NCI-H526 (cell line): Measurements from ENCODE around the gene CACNA2D3.

ENCODE experiments used
- DNase-seq, 2 experiments: peaks; one replicate each; lab custom pipeline; 2025; lab: John Stamatoyannopoulos, UW

CACNA2D3 gene

GRCh38 chr3:54877730-54878129 lies 755.4 kb downstream of the CACNA2D3 start:
- no peak for DNase-seq

GRCh38 chr3:54878145-54878544 lies 755.8 kb downstream of the CACNA2D3 start:
- no peak for DNase-seq

DNA sequence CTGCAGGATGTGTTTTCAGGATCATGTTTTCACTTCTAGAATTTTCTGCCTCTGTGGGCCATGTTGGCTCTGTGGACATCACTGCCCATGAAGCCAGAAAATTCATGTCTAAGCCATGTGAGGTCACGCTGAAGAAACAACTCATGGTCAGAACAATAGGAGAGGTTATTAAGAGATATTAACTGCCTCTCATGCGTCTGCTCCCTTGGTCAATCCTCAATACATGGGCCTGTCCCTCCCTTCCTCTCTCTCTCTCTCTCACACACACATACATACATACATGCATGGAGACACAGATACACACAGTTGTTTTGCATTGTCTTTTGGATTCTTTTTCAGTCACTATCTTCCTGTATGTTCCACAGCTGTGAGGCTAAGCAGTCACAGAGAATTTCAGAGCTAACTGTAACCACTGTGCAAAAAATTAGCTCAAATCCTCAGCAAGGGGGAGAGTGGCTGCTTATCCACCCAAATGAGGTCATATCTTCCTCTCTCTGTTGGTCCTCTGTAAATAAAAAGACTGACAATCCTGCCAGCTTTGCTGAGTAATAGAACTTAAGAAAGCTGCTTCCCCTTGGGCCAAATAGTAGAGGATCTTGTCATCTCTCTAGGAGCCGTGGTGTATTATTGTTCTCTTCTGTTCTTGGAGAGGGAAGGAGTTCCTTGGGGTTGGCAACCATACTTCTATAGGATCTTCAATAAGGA lies 759.9 kb downstream of the CACNA2D3 start:
- DNase-seq: no peak

GRCh38 chr3:54888162-54888561 lies 765.8 kb downstream of the CACNA2D3 start:
- no peak for DNase-seq

DNA sequence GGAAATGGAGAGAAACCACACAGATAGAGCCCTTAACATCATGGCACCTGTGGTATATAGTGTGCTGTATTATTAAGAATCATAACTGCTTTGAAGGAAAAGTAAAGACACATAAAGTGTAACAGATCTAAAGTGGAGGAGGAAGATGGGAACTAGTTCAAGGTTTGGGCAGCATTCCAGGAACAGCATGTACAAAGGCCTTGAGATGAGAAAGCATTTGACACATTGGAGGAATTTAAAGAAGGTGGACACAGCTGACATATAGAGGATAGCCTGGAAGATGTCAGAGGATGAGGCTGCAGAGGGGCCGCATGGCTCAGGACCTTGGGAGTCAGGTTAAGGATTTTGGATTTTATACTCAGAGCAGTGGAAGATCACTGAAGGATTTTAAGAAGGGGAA lies 766.5 kb downstream of the CACNA2D3 start:
- DNase-seq: no peak

DNA sequence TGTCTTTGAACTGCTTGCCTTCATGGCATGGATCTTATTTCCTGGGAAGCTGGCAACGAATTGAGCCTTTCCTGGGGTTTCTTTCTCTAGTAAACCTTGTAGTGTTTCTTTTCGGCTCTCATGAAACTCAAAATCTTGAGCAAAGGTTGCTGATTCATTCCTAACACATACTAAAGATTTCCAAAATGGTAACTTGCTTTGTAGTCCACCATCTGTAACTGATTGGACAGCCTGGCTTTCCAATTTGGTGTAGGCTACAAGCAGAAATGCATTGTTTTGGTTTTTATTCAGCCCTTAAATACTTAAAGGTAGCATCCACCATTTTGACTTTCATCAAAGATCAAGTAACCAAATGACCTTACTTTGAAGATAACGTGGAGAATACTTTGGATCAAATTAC lies 767.4 kb downstream of the CACNA2D3 start:
- no peak for DNase-seq

DNA sequence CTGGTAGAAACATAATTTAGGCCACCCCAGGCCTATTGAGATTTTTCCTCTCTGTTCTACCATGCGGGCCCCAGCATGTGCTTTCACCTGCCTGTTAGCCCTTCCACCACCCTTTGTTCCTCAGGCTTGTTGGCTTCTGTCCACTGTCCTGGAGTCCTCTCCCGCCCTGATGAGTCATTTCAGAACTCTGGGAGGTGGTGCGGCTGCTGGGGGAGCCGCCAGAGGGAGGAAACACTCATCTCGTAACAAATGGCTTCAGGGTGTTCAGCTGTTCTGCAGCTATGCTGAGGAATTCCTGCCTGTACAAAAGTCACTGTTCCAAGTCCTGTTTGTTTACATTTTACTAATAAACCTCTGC lies 769.2 kb downstream of the CACNA2D3 start:
- DNase-seq: peak in 1 of 2 experiments; percentile 16

DNA sequence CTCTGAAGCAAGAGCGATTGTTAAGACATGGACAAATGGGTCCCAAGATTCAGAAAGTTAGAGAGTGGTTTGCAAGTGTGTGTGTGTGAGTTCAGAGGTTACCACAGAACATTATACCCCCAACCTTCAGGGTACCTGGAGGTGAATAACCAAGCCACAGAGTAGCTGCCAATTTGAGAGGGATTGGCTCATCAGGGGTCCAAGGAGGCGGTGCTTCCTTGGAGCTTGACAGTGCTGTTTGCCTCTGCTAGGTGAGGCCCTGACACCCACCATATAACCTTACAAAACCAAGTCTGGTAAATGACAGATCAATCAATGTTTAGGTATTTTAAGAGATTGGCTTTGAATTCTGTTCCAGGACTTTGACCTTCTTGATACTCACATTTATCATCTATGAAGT lies 769.8 kb downstream of the CACNA2D3 start:
- no peak for DNase-seq

DNA sequence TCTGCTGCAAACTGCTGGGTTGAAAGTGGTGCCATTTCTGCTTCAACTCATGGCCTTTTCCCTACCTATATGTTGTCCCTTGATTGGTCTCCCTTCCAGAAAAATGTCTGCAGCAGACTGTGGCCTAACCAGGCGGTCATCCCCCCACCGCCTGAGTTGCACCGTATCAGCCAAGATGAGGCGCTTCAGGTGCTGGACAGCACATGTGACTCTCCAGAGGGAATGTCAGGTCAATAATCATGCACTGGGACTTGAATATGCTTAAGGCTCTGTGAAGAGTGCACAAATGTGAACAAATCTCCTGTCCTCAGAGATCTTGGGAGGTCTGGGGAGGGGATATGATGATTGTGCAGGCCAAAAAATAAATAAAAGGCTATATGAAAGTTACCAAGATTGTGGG lies 773.3 kb downstream of the CACNA2D3 start:
- no peak for DNase-seq

- DNase-seq: no peak
These were observed 774.8 kb downstream of the CACNA2D3 start for GRCh38 chr3:54897028-54897711.

DNA sequence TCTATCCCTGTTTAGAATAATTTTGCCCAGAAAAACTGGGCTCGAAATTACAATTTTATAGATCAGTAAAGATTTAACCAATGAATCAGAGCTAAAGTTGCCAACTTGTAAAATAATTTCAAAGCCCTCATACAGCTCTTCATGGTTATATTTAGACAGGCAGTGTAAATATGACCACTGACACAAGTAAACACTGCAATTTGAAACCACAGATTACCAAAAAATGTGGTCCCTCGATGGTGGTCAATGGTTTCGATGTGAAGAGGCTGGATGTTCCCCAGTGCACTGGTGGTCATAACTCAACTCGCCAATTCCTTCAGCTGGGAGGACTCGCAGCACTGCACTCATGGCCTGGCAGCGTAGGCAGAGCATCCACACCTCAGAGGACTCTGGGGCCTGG lies 776.9 kb downstream of the CACNA2D3 start:
- DNase-seq: no peak

GRCh38 chr3:54900838-54901591 lies 778.7 kb downstream of the CACNA2D3 start:
- DNase-seq: no peak

- no peak for DNase-seq
These were observed 779.7 kb downstream of the CACNA2D3 start for GRCh38 chr3:54901906-54902685.

DNA sequence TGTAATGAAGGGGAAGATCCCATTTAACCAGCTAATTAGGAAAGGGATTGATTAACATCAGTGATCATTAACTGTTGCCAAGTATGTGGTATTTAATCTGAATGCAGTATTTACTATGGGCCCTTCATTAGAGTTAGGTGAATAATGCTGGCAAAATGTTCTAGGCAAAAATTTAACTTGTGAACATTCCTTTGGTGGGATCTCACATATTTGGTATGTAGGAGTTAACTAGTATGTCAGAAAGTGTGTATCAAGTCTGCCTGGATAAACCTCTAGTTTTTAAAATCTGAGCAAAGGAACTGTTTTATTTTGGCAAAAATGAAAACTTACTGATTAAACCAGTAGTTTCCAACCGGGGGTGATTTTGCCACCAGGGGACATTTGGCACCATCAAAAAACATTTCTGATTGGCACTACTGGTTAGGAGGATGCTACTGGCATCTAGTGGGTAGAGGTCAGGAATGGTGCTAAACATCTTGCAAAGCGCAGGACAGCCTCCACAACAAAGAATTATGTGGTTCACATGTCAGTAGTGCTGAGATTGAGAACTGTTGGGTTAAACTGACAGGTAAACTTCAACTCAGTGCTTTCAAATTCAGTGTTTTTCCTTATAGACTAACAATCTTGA lies 783.0 kb downstream of the CACNA2D3 start:
- DNase-seq: no peak

- DNase-seq: no peak
These were observed 783.6 kb downstream of the CACNA2D3 start for GRCh38 chr3:54905920-54906319.

- no peak for DNase-seq
These were observed 784.4 kb downstream of the CACNA2D3 start for GRCh38 chr3:54906763-54907162.

DNA sequence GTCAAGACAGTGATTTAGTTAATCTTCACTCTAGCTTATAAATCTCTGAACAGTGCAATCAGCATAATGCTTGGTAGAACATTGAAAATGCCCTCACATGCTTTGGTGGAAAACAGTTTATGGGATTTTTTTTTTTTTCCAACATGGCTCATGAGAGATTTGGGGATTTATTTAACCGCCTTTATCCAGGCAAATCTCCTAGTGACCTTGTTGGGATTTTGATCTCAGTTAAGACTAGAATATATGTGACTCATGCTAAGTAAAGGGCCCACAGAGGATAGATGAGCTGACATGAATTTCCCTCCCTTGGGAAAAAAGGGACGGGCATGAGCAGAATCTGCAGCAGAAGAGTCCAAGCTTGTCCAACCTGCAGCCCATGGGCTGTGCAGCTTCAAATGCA lies 786.8 kb downstream of the CACNA2D3 start:
- DNase-seq: no peak

DNA sequence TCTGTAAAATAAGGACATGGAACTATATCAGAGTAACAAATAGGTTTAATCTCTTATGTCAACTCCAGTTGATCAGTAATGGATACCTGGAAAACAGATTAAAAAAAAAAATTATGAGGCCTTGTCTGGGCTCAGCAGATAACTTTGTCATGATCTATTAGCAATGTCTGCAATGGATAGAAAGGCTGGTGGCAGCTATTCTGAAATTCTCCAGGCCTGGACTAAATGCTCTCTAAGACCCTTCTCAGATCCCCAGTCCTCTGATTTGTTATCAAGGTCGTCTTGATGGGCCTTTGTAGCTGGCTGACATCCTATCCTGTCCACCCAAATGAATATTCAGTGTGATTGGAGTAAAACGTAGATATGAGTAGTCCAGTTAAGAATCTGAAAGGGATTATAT lies 791.8 kb downstream of the CACNA2D3 start:
- DNase-seq: no peak

GRCh38 chr3:54915181-54915580 lies 792.8 kb downstream of the CACNA2D3 start:
- no peak for DNase-seq

- no peak for DNase-seq
These were observed 793.6 kb downstream of the CACNA2D3 start for GRCh38 chr3:54915976-54916375.

DNA sequence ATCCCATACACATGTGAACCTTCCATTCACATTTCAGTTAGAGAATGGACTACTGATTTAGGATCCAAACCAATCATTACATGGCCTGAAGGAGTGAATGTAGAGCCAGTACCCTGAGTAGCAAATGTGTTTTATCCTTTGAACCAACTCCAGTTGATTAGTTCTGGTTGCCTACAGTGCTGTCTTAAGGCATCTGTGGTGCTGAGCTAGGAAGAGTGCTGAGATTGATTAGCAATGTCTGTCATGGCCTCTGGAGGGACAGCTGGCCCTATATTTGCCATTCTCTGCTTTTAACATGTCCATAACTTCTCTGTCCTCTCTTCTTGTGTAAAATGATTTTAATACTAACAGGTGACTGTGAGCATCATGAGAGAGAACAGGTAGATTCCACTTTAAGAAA lies 794.4 kb downstream of the CACNA2D3 start:
- no peak for DNase-seq

GRCh38 chr3:54917174-54917573 lies 794.8 kb downstream of the CACNA2D3 start:
- no peak for DNase-seq
